A549 treated with Hydrocortisone at 1 μM for 4 hours (cell line): ENCODE measurements around the gene RBM17. TPM values are rescaled to one million over a fixed set of nuclear protein-coding genes. Genes with fewer than 3 reads are reported as not detected.

ENCODE experiments used
- total RNA-seq: library from RNA; stranded (reverse); fragments of 200-300 nt; extraction: Qiagen RNA extraction; gene quantifications from 5 replicates; pipeline ENCODE4 v1.2.3, GENCODE V29; 2022

Gene RBM17
- 102 to 116 TPM (median 113 TPM) in 5 replicates for total RNA-seq

GRCh38 chr10:6088721-6089333 lies at the start of gene RBM17:
TSS of gene RBM17 (plus strand) at chr10:6089034. CDS start at chr10:6097066, 8,032 bp downstream.

GRCh38 chr10:6062101-6062771 lies 26.6 kb upstream of the RBM17 start, which contains the start of gene IL2RA:
TSS of gene IL2RA (minus strand) at chr10:6062367. CDS start at chr10:6062151, 216 bp downstream.

Other genes with a start within 250 kb of the RBM17 start
- 8.3 to 11.4 TPM (median 10.6 TPM) in 5 replicates for gene ANKRD16, start 199.1 kb upstream of the RBM17 start, total RNA-seq
- gene FBH1, start 198.8 kb upstream of the RBM17 start, total RNA-seq: 31.4 to 45.8 TPM (median 42.4 TPM) in 5 replicates
- gene IL15RA, start 111.5 kb upstream of the RBM17 start, total RNA-seq: 2.0 to 2.9 TPM (median 2.5 TPM) in 5 replicates
- gene IL2RA, start 26.7 kb upstream of the RBM17 start, total RNA-seq: not detected in 5 replicates
- 123 to 156 TPM (median 138 TPM) in 5 replicates for gene PFKFB3, start 113.9 kb downstream of the RBM17 start, total RNA-seq